K562 (cell line): ENCODE measurements around the gene WWP2. TPM values are rescaled to one million over a fixed set of nuclear protein-coding genes. Genes with fewer than 3 reads are reported as not detected.

ENCODE experiments used
- ATAC-seq: fragments of 200-7000 bp; cut with Tn5 transposase; 3 replicates; pipeline ENCODE4 v1.9.1; 2020; ENCODE audit warnings: moderate library complexity
- BruUV-seq: library from RNA; stranded (reverse); fragments of 400-500 nt; replicated peaks from 2 replicates; lab custom pipeline; 2021; lab: Mats Ljungman, UMichigan
- CTCF ChIA-PET: fragments of 300-600 bp; formaldehyde crosslinking; extraction: SDS; loops from one replicate; lab custom pipeline; 2021; ENCODE audit warnings: low intra/inter-chr PET ratio; lab: Yijun Ruan, JAX
- POLR2A ChIA-PET: fragments of 300-600, 350-650 bp; sonication (Branson Sonifier 250); formaldehyde crosslinking; extraction: SDS; loops from one replicate; lab custom pipeline; 2021; ENCODE audit warnings: antibody characterized with exemption, inconsistent platforms; lab: Yijun Ruan, JAX
- DNase-seq, 4 experiments: peaks; one replicate each; pipeline versions ENCODE4 v3.0.0 to v3.0.0-alpha.2; 2011 to 2018; ENCODE audit warnings: low spot score in 3 of 4, mixed read lengths in 3 of 4; ENCODE audit errors: extremely low read depth in 1 of 4
- FAIRE-seq: peaks from 2 replicates; lab custom pipeline; 2011; peaks lifted over from hg19 to GRCh38; lab: Jason Lieb, UNC
- H2AFZ ChIP-seq: 2 replicates; pipeline ENCODE4 v1.6.0; 2011; ENCODE audit warnings: low read depth, low read length, control low read depth, inconsistent platforms
- H3K27ac ChIP-seq: fragments of 200-600 bp; 3 replicates; pipeline ENCODE4 v1.8.0; 2011; ENCODE audit warnings: low read depth, mild to moderate bottlenecking, control low read depth, inconsistent platforms, low read length, moderate library complexity, mixed read lengths; ENCODE audit errors: extremely low read depth
- H3K27me3 ChIP-seq, 2 experiments: fragments of 300-600 bp in 1 of 2; 2 replicates in 1 of 2; 3 replicates in 1 of 2; pipeline versions ENCODE4 v1.6.0 to v1.8.0; 2011; ENCODE audit warnings: inconsistent platforms in 2 of 2, low read length in 2 of 2, mild to moderate bottlenecking in 1 of 2, mixed read lengths in 1 of 2, moderate library complexity in 1 of 2; ENCODE audit not compliant: control insufficient read depth in 2 of 2, insufficient read depth in 2 of 2
- H3K36me3 ChIP-seq: fragments of 300-600 bp; 3 replicates; pipeline ENCODE4 v1.8.0; 2011; ENCODE audit warnings: mild to moderate bottlenecking, low read length, inconsistent platforms; ENCODE audit not compliant: control insufficient read depth, insufficient read depth
- H3K4me1 ChIP-seq, 2 experiments: fragments of 200-600 bp in 1 of 2; replicated peaks in 1 of 2; 2 replicates in 1 of 2; 3 replicates in 1 of 2; pipeline versions ENCODE4 v1.5.1 to v1.8.0; 2011; ENCODE audit warnings: inconsistent platforms in 2 of 2, low read length in 2 of 2, mild to moderate bottlenecking in 1 of 2, mixed read lengths in 1 of 2, moderate library complexity in 1 of 2; ENCODE audit not compliant: control insufficient read depth in 2 of 2, insufficient read depth in 2 of 2
- H3K4me2 ChIP-seq: 2 replicates; pipeline ENCODE4 v1.6.1; 2011; ENCODE audit warnings: low read length, control low read depth, inconsistent platforms, mixed read lengths; ENCODE audit not compliant: insufficient read depth
- H3K4me3 ChIP-seq: fragments of 200-600 bp; sonication (generic), shearing (Covaris generic); 2 replicates; pipeline ENCODE4 v1.5.1; 2016; ENCODE audit warnings: control low read depth, inconsistent platforms
- H3K79me2 ChIP-seq: fragments of 200-600 bp; 3 replicates; pipeline ENCODE4 v1.8.0; 2011; ENCODE audit warnings: low read length, inconsistent platforms; ENCODE audit not compliant: control insufficient read depth, insufficient read depth
- H3K9ac ChIP-seq, 2 experiments: 2 replicates each; pipeline versions ENCODE4 v1.6.0 to v1.6.1; 2011; ENCODE audit warnings: low read depth in 2 of 2, low read length in 2 of 2, control low read depth in 1 of 2, inconsistent platforms in 1 of 2, mild to moderate bottlenecking in 1 of 2, mixed read lengths in 1 of 2; ENCODE audit not compliant: insufficient read depth in 1 of 2
- H3K9me1 ChIP-seq: one replicate; pipeline ENCODE4 v1.6.0; 2011; ENCODE audit warnings: inconsistent platforms, mild to moderate bottlenecking, low read length, moderate library complexity; ENCODE audit not compliant: control insufficient read depth, insufficient read depth
- H3K9me3 ChIP-seq: replicated peaks from 2 replicates; pipeline ENCODE4 v1.5.1; 2011; ENCODE audit warnings: low read depth, low read length, inconsistent platforms; ENCODE audit not compliant: control insufficient read depth, insufficient read depth
- H4K20me1 ChIP-seq: replicated peaks from 2 replicates; pipeline ENCODE4 v1.6.1; 2011; ENCODE audit warnings: low read length, inconsistent platforms, mixed read lengths; ENCODE audit not compliant: control insufficient read depth, insufficient read depth
- C11orf30 ChIP-seq: fragments of 450-650 bp; IDR thresholded peaks from 2 replicates; pipeline ENCODE4 v1.6.1; 2016; ENCODE audit warnings: low read depth, mild to moderate bottlenecking
- ESRRA ChIP-seq: fragments of 450-650 bp; IDR thresholded peaks from 2 replicates; pipeline ENCODE4 v1.6.1; 2014; ENCODE audit warnings: low read depth, mild to moderate bottlenecking, moderate library complexity, borderline replicate concordance
- HES1 ChIP-seq: fragments of 450-650 bp; IDR thresholded peaks from 2 replicates; pipeline ENCODE4 v1.6.1; 2016; ENCODE audit warnings: low read depth, mild to moderate bottlenecking, moderate library complexity
- IRF2 ChIP-seq: sonication (generic); formaldehyde crosslinking; IDR thresholded peaks from 2 replicates; pipeline ENCODE4 v1.8.1; 2022; ENCODE audit warnings: mild to moderate bottlenecking, missing genetic modification reagents
- KDM2B ChIP-seq: fragments of 250-450 bp; sonication (Bioruptor Pico); IDR thresholded peaks from 2 replicates; pipeline ENCODE4 v1.8.0; 2021; ENCODE audit warnings: mild to moderate bottlenecking, moderate library complexity
- MAFG ChIP-seq: fragments of 450-650 bp; conservative IDR thresholded peaks from 2 replicates; pipeline ENCODE4 v1.6.1; 2016; ENCODE audit warnings: missing genetic modification characterization, missing compliant biosample characterization
- MTF1 ChIP-seq: fragments of 250-450 bp; sonication (Bioruptor Pico); IDR thresholded peaks from 2 replicates; pipeline ENCODE4 v1.9.0; 2021; ENCODE audit warnings: moderate library complexity, mild to moderate bottlenecking, inconsistent platforms, borderline replicate concordance
- NFE2 ChIP-seq: IDR thresholded peaks from 2 replicates; pipeline ENCODE4 v1.6.1; 2014; ENCODE audit warnings: antibody characterized with exemption, low read depth
- PCBP2 ChIP-seq: fragments of 200-400 bp; formaldehyde crosslinking; IDR thresholded peaks from 2 replicates; pipeline ENCODE4 v1.6.1; 2018; ENCODE audit warnings: low read length, low read depth, mild to moderate bottlenecking, moderate library complexity; ENCODE audit not compliant: poor library complexity, severe bottlenecking
- TEAD1 ChIP-seq, 2 experiments: fragments of 450-650 bp in 1 of 2; sonication (generic) in 1 of 2; formaldehyde crosslinking; IDR thresholded peaks; 2 replicates each; pipeline versions ENCODE4 v1.4.0 to v1.8.0; 2020 to 2022; ENCODE audit warnings: mild to moderate bottlenecking in 2 of 2, missing genetic modification reagents in 1 of 2
- ZFP91 ChIP-seq: sonication (generic); formaldehyde crosslinking; IDR thresholded peaks from 2 replicates; pipeline ENCODE4 v1.8.0; 2022; ENCODE audit warnings: mild to moderate bottlenecking, missing genetic modification reagents
- ZNF174 ChIP-seq: fragments of 250-450 bp; sonication (Bioruptor Pico); IDR thresholded peaks from 2 replicates; pipeline ENCODE4 v1.4.0; 2020; ENCODE audit warnings: mild to moderate bottlenecking
- ZNF316 ChIP-seq: fragments of 450-650 bp; IDR thresholded peaks from 2 replicates; pipeline ENCODE4 v1.6.1; 2016
- WGBS: fragments of 100-300 bp; shearing (Covaris generic); methylation state at CpG from one replicate; pipeline ENCODE4 v1.1.6; 2016; ENCODE audit warnings: low coverage, mixed read lengths; ENCODE audit not compliant: insufficient coverage; ENCODE audit errors: missing lambda C conversion rate; 5-methylcytosine and 5-hydroxymethylcytosine counted together
- in situ Hi-C: fragments of 300-500 bp; cut with MboI; formaldehyde crosslinking; loops from 4 replicates; pipeline ENCODE4 v1.15.0; 2018; ENCODE audit warnings: inconsistent platforms, mixed read lengths
- intact Hi-C: fragments of 100-400 bp; cut with micrococcal nuclease; formaldehyde crosslinking; loops from 2 replicates; pipeline ENCODE4 v1.14.2; 2022
- polyA plus RNA-seq, 8 experiments: library from polyadenylated mRNA; depleted of rRNA in 4 of 8; stranded (reverse) in 5 of 8; unstranded in 3 of 8; fragments of >200 nt; fragmentation: Nextera tagmentation in 2 of 8; fragmentation: Illumina TruSeq in 1 of 8; extraction: Ambion mirVana in 2 of 8; extraction: Trizol in 1 of 8; gene quantifications; 2 replicates each; pipeline versions ENCODE4 v1.2.1 to v1.2.3, GENCODE V29; 2011 to 2014; ENCODE audit warnings: inconsistent platforms in 1 of 8, missing spikeins in 1 of 8
- total RNA-seq, 7 experiments: library from RNA; depleted of rRNA in 6 of 7; stranded (reverse); fragments of >200 nt in 6 of 7; fragmentation: Illumina TruSeq in 2 of 7; extraction: Trizol in 2 of 7; gene quantifications; 2 replicates each; pipeline versions ENCODE4 v1.2.1 to v1.2.3, GENCODE V29; 2011 to 2021; ENCODE audit warnings: low replicate concordance in 1 of 7
- TF ChIP-seq, protein P1 (sequence below): fragments of 450-650 bp; IDR thresholded peaks from 2 replicates; pipeline ENCODE4 v1.6.1; 2018; ENCODE audit warnings: mild to moderate bottlenecking, low read depth; ENCODE audit not compliant: partially characterized antibody
- TF ChIP-seq, protein P2 (sequence below), 2 experiments: fragments of 450-650 bp in 1 of 2; sonication (generic) in 1 of 2; formaldehyde crosslinking in 1 of 2; IDR thresholded peaks in 1 of 2; conservative IDR thresholded peaks in 1 of 2; 2 replicates each; pipeline versions ENCODE4 v1.6.1 to v1.8.1; 2016 to 2023; ENCODE audit warnings: mild to moderate bottlenecking in 2 of 2, moderate library complexity in 2 of 2, inconsistent platforms in 1 of 2, missing genetic modification reagents in 1 of 2

Gene WWP2
- total and polyA plus RNA-seq, 9 of the 15 experiments (the other 6 are each of a cell fraction or from before 2014, with no cell fraction given) = 1.9 to 34.4 (median 14.6) TPM

GRCh38 chr16:69870761-69871160, 108.6 kb downstream of the WWP2 start:
- no TSS peak for BruUV-seq
- intact Hi-C loops = no loop called here
- H3K27ac ChIP-seq = no peak overlapping the region
- no peaks in the 10 kb centered on the region for H3K9me1 ChIP-seq
- H4K20me1 ChIP-seq = no peaks in the 10 kb centered on the region
- CTCF ChIA-PET = no interaction called here
- POLR2A ChIA-PET = interaction anchor here (0.6 kb wide), 1 partner anchor 60 kb away, joined by 3 read pairs; no protein-coding TSS in a partner anchor
- peaks cover 5% of the 10 kb centered on the region; the same call in 1 of the 2 replicates for H3K9me3 ChIP-seq
- peaks cover 13% of the 10 kb centered on the region; the same call in 2 of the 3 replicates for H3K36me3 ChIP-seq
- H3K4me3 ChIP-seq = no peak overlapping the region
- H3K4me1 ChIP-seq = peaks cover 5 to 11% of the 10 kb centered on the region in 2 experiments
- H3K4me2 ChIP-seq = no peak overlapping the region
- no peak overlapping the region for H2AFZ ChIP-seq
- in situ Hi-C loops = no loop called here
- H3K79me2 ChIP-seq = no peaks in the 10 kb centered on the region; the same call in 2 of the 3 replicates
- ATAC-seq (no peak), DNase-seq (no peak), FAIRE-seq (no peak)
- H3K27me3 ChIP-seq = no peaks in the 10 kb centered on the region
- no peak overlapping the region for H3K9ac ChIP-seq
- 45% methylated on average over 4 of the region's 4 CpGs for WGBS
- TF ChIP-seq ZNF316 (peak; percentile 57), MTF1 (no peak), ZNF174 (no peak), C11orf30 (peak; percentile 40; the same call in 1 of the 2 replicates), PCBP2 (no peak), KDM2B (CRISPR knock-in tag) (no peak), ESRRA (no peak), IRF2 (CRISPR knock-in tag) (no peak), MAFG (tag) (0 out of 2 replicates have a peak, but pooled peaks have one; percentile 21), ZFP91 (CRISPR knock-in tag) (no peak), NFE2 (0 out of 2 replicates have a peak, but pooled peaks have one; percentile 15), TEAD1 (CRISPR knock-in tag; IDR thresholded peaks at IDR 0.05) (no peak), HES1 (no peak)
- TF ChIP-seq, protein P1, sequence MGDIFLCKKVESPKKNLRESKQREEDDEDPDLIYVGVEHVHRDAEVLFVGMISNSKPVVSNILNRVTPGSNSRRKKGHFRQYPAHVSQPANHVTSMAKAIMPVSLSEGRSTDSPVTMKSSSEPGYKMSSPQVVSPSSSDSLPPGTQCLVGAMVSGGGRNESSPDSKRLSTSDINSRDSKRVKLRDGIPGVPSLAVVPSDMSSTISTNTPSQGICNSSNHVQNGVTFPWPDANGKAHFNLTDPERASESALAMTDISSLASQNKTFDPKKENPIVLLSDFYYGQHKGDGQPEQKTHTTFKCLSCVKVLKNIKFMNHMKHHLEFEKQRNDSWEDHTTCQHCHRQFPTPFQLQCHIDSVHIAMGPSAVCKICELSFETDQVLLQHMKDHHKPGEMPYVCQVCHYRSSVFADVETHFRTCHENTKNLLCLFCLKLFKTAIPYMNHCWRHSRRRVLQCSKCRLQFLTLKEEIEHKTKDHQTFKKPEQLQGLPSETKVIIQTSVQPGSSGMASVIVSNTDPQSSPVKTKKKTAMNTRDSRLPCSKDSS = no peak
- TF ChIP-seq, protein P2, sequence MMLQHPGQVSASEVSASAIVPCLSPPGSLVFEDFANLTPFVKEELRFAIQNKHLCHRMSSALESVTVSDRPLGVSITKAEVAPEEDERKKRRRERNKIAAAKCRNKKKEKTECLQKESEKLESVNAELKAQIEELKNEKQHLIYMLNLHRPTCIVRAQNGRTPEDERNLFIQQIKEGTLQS (IDR thresholded peaks at IDR 0.05) = 0 out of 2 replicates have a peak, but pooled peaks have one; percentile 17
- TF ChIP-seq, protein P2 (CRISPR knock-in tag; conservative IDR thresholded peaks at IDR 0.05) = no peak
